CD4-positive, alpha-beta T cell treated with Interleukin-4 for 1 hour (primary cell): Measurements from ENCODE around the gene DUOX1.
A peak's percentile ranks its signal among the peaks of the same experiment; 100 is the strongest.

Experiments used
- DNase-seq, 2 donors: peaks; one replicate each; pipeline ENCODE4 v3.0.0-alpha.2; 2020 to 2022

Gene DUOX1

GRCh38 chr15:45169608-45170480 is 40.0 kb downstream of the DUOX1 start:
- no peak for DNase-seq

GRCh38 chr15:45171912-45172311 is 42.1 kb downstream of the DUOX1 start:
- DNase-seq, result no peak

GRCh38 chr15:45174069-45174468 is 44.3 kb downstream of the DUOX1 start:
- no peak for DNase-seq

- no peak for DNase-seq
These were observed 44.8 kb downstream of the DUOX1 start for GRCh38 chr15:45174577-45174976.

- no peak for DNase-seq
These were observed 47.5 kb downstream of the DUOX1 start for GRCh38 chr15:45177285-45177684.

GRCh38 chr15:45179221-45179985 is 49.6 kb downstream of the DUOX1 start:
- DNase-seq, result peak; percentile 49 to 51

GRCh38 chr15:45180201-45180600 is 50.4 kb downstream of the DUOX1 start:
- DNase-seq, result peak; percentile 22 to 25

GRCh38 chr15:45180648-45181436 is 51.0 kb downstream of the DUOX1 start:
- DNase-seq, result no peak

- DNase-seq, result no peak
These were observed 51.9 kb downstream of the DUOX1 start for GRCh38 chr15:45181491-45182285.

GRCh38 chr15:45182996-45183395 is 53.2 kb downstream of the DUOX1 start:
- no peak for DNase-seq

- no peak for DNase-seq
These were observed 53.7 kb downstream of the DUOX1 start for GRCh38 chr15:45183511-45183910.

- no peak for DNase-seq
These were observed 54.8 kb downstream of the DUOX1 start for GRCh38 chr15:45184562-45185041.

- no peak for DNase-seq
These were observed 55.4 kb downstream of the DUOX1 start for GRCh38 chr15:45185069-45185779.

- no peak for DNase-seq
These were observed 56.3 kb downstream of the DUOX1 start for GRCh38 chr15:45185903-45186770.

GRCh38 chr15:45186771-45187577 is 57.2 kb downstream of the DUOX1 start:
- no peak for DNase-seq

GRCh38 chr15:45187578-45187893 is 57.7 kb downstream of the DUOX1 start:
- no peak for DNase-seq

- peak; percentile 61 to 70 for DNase-seq
These were observed 58.4 kb downstream of the DUOX1 start, which contains the start of gene SHF for GRCh38 chr15:45187894-45188830. TSS of gene SHF (minus strand) at chr15:45187966. CDS start at chr15:45187951, 15 bp downstream.

GRCh38 chr15:45197512-45197911 is 67.7 kb downstream of the DUOX1 start:
- no peak for DNase-seq
